Activated gamma-delta T cell (primary cell): ENCODE data around the gene ZNF777.
"Not testable (repeated sequence)": the region's sequence is repeated elsewhere in the genome, so short reads cannot be mapped to it uniquely, and the experiment has no call there.

ENCODE experiments used
- DNase-seq: peaks from one replicate; lab custom pipeline; 2025; lab: John Stamatoyannopoulos, UW
- total RNA-seq, 2 donors: gene quantifications; one replicate each; lab custom pipeline; 2026; lab: John Stamatoyannopoulos, UW

The ZNF777 gene
- total RNA-seq, result 11.2 to 13.7 reads per million in 2 donors

DNA sequence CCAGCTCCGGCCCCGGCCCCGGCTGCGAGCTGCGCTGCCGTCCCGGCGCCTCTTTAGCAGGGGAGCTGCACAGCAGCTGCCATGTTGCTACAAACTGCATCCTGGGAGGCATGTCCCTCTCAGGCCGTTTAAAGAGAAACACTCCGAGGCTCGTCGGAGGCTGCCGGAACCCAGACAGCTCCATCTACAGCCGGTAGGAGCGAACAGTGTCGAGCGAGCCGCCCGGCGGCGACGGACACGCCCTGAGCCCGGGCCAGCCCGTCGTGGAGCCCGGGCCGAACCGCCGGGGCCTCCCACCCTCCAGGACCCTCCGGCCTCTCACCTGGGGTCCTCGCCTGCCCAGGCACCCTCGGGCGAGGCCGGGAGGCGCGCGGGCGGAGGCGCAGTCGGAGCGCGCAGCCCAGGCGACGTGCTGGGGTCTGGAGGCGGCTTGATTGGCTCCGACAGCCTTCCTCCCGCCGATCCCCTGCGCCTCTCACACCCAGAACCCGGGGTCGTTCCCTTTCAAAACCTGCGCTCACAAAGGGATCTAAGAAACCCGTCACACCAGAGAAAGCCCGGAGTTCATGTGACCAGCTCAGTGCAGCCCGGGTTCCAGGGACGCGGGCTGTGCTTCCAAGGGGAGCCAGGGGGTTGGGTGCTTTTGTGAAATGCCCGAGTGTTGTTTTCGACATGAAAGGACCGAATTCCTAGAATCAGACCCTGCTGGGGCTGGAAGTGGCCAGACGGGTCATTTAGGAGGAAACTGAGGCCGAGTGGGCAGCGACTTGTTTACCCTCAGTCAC lies at the start of gene ZNF777:
TSS of gene ZNF777 (minus strand) at position 570 of the 785 bp plus-strand sequence. CDS start 5,040 bp downstream, outside the sequence.
- DNase-seq, result peak; percentile 48

DNA sequence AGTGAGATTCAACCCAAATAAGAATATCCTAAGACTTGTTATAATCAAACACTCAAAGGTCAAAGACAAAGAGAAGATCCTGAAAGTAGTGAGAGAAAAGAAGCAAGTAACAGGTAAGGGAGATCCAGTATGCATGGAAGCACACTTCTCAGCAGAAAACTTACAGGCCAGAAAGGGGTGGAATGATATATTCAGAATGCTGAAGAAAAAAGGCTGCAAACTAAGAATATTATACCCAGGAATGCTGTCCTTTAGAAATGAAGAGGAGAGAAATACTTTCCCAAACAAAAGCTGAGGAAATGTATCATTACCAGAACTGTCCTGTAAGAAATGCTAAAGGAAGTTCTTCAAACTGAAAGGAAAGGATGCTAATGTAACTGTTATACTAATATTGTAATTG lies 49.4 kb upstream of the ZNF777 start:
- DNase-seq, result no peak

- no peak for DNase-seq
These were observed 48.9 kb upstream of the ZNF777 start for GRCh38 chr7:149509774-149510173.

- no peak for DNase-seq
These were observed 44.7 kb upstream of the ZNF777 start for GRCh38 chr7:149505551-149505950.

DNA sequence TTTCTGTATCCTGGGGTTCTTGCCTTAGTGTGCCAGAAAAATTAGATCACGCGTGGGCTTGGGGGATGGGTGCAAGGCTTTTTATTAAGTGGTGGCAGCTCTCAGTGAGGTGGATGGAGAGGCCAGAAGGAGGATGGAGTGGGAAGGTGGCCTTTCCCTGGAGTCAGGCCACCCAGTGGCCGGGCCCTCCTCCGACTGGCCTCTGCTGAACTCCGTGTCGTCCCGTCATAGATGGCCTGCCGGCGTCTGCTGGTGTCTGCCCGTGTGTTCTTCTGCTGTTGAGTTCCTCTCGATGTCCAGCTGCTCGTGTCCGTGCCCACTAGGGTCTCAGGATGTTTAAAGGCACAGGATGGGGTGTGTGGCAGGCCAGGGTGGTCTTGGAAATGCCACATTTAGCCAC lies 40.8 kb upstream of the ZNF777 start:
- DNase-seq, result no peak

- DNase-seq, result no peak
These were observed 40.0 kb upstream of the ZNF777 start for GRCh38 chr7:149500910-149501309.

GRCh38 chr7:149500201-149500600 lies 39.3 kb upstream of the ZNF777 start:
- no peak for DNase-seq

DNA sequence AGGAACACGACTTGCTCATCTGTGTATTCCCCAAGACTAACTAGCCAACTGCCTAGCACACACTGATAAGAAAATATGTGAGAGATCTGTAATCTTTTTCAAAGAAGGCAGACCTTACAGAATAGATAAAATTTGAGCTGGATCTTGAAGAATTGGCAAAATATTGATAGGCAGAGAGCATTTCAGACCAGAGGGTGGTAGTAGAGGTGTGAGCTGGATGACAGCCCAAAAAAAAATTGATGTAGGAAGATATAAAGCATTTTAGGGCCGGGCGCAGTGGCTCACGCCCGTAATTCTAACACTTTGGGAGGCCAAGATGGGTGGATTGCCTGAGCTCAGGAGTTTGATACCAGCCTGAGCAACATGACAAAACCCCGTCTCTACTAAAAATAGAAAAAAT lies 37.9 kb upstream of the ZNF777 start:
- no peak for DNase-seq

DNA sequence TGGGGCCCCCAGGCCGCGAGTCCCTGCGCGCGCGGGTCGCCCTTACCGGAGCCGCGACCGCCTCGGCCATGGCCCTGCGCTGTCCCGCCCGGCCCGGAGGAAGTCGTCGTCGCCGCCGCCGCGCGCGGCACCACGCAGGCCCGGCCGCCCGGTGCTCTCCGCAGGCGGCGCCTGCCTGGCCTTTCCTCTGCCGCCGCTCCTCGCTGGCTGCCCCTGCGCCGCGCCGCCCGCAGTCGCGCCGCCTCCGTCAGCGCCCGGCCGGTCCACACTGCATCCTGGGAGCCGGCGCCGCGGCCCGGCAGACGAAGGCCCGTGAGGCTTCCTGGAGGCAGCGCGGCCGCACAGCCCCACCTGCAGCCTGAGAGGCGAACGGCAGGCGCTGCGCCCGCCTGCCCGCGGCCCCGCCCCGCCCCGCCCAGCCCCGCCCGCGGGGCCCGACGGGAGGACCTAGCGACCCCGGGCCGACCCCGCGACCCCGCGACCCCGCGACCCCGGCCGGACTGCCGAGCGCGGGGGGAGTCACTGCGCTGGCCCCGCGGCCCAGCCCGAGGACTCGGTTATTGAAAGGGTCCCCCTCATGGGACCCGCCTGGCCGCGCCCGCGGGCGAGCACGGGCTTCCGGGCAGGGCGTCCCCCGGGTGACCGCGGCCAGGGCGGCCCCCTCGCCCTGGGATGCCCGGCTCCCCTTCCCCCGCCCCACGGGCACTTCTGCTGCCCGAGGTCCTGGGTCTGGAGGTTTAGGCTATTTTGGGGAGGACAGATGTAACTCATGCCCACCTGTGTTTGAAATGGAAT lies 36.8 kb upstream of the ZNF777 start, which contains the start of gene ZNF746:
TSS of gene ZNF746 (minus strand) at position 343 of the 795 bp plus-strand sequence. CDS start at position 70, 273 bp downstream.
- peak; percentile 71 for DNase-seq

DNA sequence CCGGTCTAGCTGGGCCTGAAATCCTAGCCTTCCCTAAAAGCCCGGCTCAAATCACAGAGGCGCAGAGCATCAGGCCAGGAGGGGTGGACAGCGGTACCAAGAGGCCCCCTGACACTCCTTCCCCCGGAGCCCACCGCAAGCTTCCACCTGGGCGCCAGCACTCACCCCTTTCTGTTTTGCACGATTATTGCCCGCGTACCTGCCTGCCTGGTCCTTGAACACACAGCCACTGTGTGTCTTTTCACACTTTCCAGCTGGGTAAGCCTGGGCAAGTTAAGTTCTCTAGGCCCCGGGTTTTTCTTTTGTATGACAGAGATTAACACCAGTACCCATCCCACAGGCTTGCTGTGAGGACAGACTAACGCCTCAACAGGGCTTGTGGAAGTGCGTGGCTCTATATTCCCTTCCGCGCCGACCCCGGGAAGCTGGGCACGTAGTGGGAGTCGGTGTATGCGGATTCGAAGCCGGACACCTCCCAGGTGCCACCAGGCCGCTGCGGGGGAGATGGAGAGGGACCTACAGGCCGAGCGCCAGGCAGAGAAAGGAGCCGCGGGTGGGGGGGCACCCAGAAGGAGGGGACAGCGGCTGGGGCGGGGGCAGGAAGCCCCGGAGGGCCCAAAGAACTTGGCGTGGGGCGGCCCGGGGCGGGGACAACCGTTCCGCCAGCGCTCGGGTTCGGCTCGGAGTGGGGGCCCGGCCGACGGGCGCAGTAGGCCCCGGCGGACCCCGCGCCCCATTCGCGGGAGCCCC lies 36.0 kb upstream of the ZNF777 start:
- peak; percentile 46 for DNase-seq

- DNase-seq, result no peak
These were observed 35.2 kb upstream of the ZNF777 start for GRCh38 chr7:149495785-149496641.

- DNase-seq, result no peak
These were observed 34.0 kb upstream of the ZNF777 start for GRCh38 chr7:149494738-149495368.

DNA sequence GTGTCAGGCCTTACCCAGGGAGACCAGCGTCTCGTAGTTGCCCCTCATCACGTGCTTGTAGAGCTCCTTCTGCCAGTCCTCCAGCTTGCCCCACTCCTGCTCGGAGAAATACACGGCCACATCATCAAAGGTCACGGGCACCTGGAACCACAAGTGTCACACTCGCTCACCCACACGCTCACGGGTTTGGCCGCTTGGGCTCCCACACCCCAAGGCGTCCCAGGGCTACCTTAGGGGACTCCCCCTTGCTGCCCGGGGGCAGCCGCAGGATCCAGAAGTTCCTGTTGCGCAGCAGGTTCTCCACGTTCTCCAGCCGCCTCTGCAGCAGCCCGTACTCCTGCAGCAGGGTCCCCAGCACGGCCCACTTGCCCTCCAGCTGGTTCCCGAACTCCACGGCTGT lies 33.1 kb upstream of the ZNF777 start:
- DNase-seq, result not testable (repeated sequence)

DNA sequence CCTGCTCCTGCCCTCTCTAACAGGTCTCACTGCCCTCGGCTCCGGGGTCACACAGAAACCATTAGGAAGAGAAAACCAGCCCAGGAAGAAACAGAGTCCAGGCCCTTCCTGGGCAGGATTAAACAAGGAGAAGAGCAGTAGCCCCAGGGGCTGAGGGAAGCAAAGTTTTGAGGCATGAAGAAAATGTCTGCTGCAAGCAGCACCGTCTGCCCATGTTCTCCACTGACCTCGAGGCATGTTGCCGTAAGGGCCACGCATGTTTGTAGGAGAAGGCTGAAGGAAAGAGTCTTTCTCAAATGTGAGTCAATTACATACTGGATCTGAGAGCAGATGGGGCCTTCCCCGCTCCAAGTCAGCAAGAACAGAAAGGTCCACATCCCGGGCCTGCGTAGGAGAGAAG lies 32.5 kb upstream of the ZNF777 start:
- DNase-seq, result no peak

DNA sequence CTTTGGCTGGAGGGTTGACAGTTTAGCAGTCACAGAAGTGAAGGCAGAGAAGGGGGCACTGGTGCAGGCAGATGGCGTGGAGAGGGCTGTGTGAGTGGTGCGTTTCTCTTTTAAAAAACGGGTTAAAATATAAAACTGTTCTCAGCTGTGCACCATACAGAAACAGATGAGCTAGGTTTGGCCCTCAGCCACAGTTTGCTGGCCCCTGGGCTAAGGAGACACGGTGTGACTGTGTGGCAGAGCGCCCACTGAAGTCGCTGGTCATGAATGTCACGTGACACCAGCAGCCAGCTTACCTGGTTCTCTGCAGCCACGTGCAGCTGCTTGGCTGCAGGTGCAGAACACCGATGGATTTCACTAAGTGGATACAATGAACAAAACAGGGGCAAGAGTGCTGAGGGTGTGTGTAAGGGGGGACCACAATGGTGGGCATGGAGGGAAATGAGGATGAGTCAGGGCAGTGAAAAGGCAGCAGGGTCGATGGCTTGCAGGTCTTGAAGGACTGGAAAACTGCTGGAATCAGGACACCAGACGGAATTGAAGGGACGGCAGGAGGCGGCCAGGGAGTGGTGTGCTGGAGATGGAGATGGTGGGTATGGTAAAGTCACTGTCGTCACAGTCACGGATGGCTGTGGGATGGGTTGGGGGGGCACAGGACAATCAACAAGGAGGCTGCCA lies 29.4 kb upstream of the ZNF777 start:
- DNase-seq, result no peak

- no peak for DNase-seq
These were observed 28.6 kb upstream of the ZNF777 start for GRCh38 chr7:149489391-149490024.

DNA sequence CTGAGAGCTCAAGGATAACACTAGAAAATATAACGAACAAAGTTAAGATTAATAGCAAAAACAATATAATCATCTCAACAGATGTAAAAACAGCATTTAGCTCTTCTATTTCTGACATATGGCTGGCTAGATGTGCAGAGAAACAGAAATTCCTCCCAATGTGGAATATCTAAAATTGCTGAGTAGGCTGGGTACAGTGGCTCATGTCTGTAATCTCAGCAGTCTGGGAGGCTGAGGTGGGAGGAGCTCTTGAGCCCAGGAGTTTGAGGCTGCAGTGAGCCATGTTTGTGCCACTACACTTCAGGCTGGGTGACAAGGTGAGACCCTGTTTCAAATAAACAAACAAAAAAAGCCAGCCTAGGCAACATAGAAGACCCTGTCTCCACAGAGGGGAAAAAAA lies 18.7 kb upstream of the ZNF777 start:
- no peak for DNase-seq

DNA sequence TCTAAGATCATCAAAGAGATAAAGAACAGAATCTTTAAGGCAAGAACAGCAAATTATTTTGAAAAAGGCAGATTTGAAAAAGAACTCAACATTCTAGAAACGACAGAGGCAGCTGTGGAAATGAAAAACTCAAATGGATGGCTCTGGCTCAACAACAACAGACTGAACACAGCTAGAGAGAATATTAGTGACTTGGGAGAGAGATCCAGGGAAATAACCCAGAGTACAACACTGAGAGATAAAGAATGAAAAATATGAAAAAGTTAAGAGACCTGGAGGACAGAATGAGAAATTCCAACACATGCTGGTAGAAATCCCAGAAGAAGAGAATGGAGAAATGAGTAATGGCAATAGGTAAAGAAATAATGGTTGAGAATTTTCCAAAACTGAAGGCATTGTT lies 17.9 kb upstream of the ZNF777 start:
- DNase-seq, result no peak
